ENCODE results near the gene PEX11G.

Gene PEX11G

GRCh38 chr19:7429638-7430282, 59.1 kb downstream of the PEX11G start:
- no peak for DNase-seq (ENCODE audit: low spot score)

GRCh38 chr19:7428651-7429113, 60.2 kb downstream of the PEX11G start:
- DNase-seq (ENCODE audit: low spot score) = no peak

- no peak for DNase-seq (ENCODE audit: low spot score)
Measured at GRCh38 chr19:7427944-7428343, 60.9 kb downstream of the PEX11G start.

- no peak for DNase-seq (ENCODE audit: low spot score)
Measured at GRCh38 chr19:7426986-7427385, 61.8 kb downstream of the PEX11G start.

Measured in hematopoietic multipotent progenitor cell treated with erythropoietin and hydrocortisone succinate and interleukin-3 and kit ligand, for 17 days (in vitro differentiated cells).